Mucosa of descending colon (tissue), 3 donors: ENCODE results near the gene DGLUCY. TPM values are rescaled to one million over a fixed set of nuclear protein-coding genes. Genes with fewer than 3 reads are reported as not detected.
A peak's percentile ranks its signal among the peaks of the same experiment; 100 is the strongest.

Experiments
- ATAC-seq: fragments of 200-7000 bp; cut with Tn5 transposase; one replicate; pipeline ENCODE4 v1.9.1; 2020; ENCODE audit warnings: mild to moderate bottlenecking, moderate library complexity
- DNase-seq, 3 donors: peaks; one replicate each; pipeline ENCODE4 v3.0.0-alpha.2; 2020
- H3K36me3 ChIP-seq: fragments of 200-600 bp; one replicate; pipeline ENCODE4 v1.8.0; 2021; ENCODE audit warnings: low read depth, mild to moderate bottlenecking
- H3K4me1 ChIP-seq: fragments of 200-600 bp; one replicate; pipeline ENCODE4 v1.8.0; 2021; ENCODE audit warnings: low read depth, mild to moderate bottlenecking
- H3K4me3 ChIP-seq: fragments of 200-600 bp; one replicate; pipeline ENCODE4 v1.8.0; 2021; ENCODE audit warnings: mild to moderate bottlenecking
- H3K9me3 ChIP-seq: fragments of 200-600 bp; one replicate; pipeline ENCODE4 v1.8.0; 2021; ENCODE audit warnings: mild to moderate bottlenecking
- intact Hi-C, 2 donors: fragments of 100-400 bp; cut with DNase I in 1 of 2; cut with micrococcal nuclease in 1 of 2; formaldehyde crosslinking; loops; one replicate each; pipeline versions ENCODE4 v1.11.0 to v1.11.1; 2022; cut with DNase I, micrococcal nuclease
- total RNA-seq, 3 donors: library from RNA; stranded (reverse); fragmentation: NEBNext Ultra II Directional in 2 of 3; extraction: Animal tissue kit (Norgen Biotek cat#: 25700) in 2 of 3; gene quantifications; one replicate each; pipeline versions ENCODE4 v1.2.1 to v1.2.4, GENCODE V29; 2021 to 2023
- TF ChIP-seq, protein P1 (sequence below): fragments of 200-600 bp; IDR thresholded peaks from one replicate; pipeline ENCODE4 v1.8.0; 2022; ENCODE audit warnings: antibody characterized with exemption, mild to moderate bottlenecking
- donor health status: DM: no; HTN: no; CAD: no; lungs with moderate emphysema.
- donor health status: DM: no; HTN: no; CAD: no.
- donor health status: DM: no; HTN: yes; CAD: no.

DGLUCY gene
- total RNA-seq, 3 donors from 2014 or later = 94.0 to 149 (median 114) TPM

DNA sequence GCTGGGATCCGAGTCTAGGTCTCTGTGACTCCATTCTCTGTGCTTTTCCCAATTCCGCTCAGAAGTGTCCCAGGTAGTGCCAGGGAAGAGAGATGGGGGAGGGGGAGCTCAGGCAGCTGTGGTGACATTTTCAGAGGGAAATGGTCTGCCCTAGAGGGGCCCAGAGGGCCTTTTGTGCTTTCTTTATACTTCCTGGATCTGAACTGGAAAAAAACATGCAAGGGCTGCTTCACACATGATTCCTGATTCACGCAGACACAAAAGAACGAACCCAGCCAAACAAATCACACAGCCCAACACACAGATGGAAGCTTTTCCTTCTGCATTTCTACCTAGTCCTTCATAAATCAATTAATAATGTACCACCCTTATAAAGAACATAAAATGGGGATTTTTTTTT lies 104.1 kb downstream of the DGLUCY start:
- DNase-seq = no peak
- H3K36me3 ChIP-seq = peaks cover 11% of the 10 kb centered on the region
- no peak for ATAC-seq
- H3K4me3 ChIP-seq = no peak overlapping the region
- intact Hi-C loops = no loop called here
- H3K4me1 ChIP-seq = no peaks in the 10 kb centered on the region
- no peaks in the 10 kb centered on the region for H3K9me3 ChIP-seq
- TF ChIP-seq, protein P1, sequence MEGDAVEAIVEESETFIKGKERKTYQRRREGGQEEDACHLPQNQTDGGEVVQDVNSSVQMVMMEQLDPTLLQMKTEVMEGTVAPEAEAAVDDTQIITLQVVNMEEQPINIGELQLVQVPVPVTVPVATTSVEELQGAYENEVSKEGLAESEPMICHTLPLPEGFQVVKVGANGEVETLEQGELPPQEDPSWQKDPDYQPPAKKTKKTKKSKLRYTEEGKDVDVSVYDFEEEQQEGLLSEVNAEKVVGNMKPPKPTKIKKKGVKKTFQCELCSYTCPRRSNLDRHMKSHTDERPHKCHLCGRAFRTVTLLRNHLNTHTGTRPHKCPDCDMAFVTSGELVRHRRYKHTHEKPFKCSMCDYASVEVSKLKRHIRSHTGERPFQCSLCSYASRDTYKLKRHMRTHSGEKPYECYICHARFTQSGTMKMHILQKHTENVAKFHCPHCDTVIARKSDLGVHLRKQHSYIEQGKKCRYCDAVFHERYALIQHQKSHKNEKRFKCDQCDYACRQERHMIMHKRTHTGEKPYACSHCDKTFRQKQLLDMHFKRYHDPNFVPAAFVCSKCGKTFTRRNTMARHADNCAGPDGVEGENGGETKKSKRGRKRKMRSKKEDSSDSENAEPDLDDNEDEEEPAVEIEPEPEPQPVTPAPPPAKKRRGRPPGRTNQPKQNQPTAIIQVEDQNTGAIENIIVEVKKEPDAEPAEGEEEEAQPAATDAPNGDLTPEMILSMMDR = no peak

DNA sequence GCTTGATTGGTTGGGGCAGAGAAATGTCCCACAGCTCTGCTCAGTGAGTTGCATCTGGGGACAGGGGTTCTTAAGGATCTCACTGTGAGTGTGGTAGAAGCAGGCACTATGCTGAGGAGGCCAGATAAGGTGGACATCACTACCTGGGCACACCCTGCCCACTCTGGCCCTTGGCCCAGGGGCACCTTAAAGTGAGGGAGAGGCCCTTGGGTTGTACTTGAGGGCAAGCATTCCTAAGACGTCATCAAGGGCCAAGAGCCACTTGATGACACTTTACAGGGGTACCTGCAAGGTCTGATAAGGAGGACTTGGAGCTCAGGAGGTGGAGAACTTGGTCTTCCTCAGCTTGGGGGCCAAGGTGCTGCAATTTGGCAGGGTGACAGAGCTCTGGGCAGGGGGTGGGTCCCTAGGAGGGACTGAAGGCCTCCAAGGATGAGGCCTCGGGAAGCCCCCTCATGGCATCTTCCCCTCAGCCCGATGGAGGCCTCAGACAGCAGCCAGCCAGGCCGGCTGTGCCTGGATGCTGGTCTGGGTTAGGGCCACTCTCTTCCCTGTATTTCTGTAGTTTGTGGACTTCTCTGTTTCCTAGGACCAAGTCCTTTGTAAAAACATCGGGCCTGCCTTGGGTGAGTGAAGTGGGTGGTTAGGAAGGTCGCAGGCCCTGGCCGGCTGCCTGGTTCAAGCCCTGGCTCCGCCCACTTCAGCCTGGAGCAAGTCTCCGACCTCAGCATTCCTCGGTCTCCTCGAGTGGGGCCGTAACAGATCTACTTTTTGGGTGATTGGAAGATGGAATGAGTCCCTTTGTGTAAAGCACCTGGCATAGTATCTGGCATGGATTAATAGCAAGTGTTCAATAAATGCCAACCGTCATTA lies 105.9 kb downstream of the DGLUCY start:
- H3K36me3 ChIP-seq = peaks cover 11% of the 10 kb centered on the region
- no peaks in the 10 kb centered on the region for H3K9me3 ChIP-seq
- H3K4me1 ChIP-seq = no peaks in the 10 kb centered on the region
- DNase-seq = no peak
- H3K4me3 ChIP-seq = no peak overlapping the region
- TF ChIP-seq, protein P1 = no peak
- no peak for ATAC-seq
- intact Hi-C loops = no loop called here

DNA sequence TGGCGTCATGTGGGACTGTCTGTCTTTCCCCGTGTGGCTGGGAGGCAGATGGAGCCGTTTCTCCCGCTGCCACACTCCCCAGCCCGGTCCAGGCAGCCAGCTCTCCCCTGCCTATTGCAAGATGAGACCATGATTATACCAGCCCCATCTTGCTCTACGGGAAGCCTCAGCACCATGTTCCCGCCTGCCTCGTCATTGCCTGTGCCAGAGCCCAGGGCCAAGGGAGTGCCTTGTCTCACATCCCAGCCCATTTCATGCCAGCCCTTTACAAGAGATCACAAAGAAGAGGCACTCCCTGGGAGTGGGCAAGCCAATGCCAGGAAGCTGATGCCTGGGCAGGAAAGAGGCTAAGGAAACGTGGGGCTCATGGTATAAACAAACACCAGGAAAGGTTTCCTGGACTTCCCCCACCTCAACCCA lies 106.7 kb downstream of the DGLUCY start:
- Histone ChIP-seq H3K9me3 (no peaks in the 10 kb centered on the region), H3K4me3 (no peak overlapping the region), H3K36me3 (peaks cover 8% of the 10 kb centered on the region), H3K4me1 (no peaks in the 10 kb centered on the region)
- TF ChIP-seq, protein P1 = no peak
- intact Hi-C loops = no loop called here
- ATAC-seq = no peak
- no peak for DNase-seq

DNA sequence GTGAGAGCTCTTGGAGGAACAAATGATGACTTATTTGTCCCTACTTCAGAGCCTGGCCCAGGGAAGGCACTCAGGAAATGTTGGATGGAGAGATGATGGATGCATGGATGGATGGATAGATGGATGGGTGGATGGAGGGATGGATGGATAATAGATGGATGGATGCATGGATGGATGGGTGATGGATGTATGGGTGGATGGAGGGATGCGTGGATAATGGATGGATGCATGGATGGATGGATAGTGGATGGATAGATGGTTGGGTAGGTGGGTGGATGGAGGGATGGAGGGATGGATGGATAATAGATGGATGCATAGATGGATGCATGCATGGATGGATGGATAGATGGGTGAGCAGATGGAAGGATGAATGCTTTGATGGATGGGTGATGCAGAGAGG lies 107.4 kb downstream of the DGLUCY start:
- DNase-seq (no peak), ATAC-seq (no peak)
- H3K4me3 ChIP-seq = no peak overlapping the region
- no peaks in the 10 kb centered on the region for H3K9me3 ChIP-seq
- H3K4me1 ChIP-seq = no peaks in the 10 kb centered on the region
- TF ChIP-seq, protein P1 = no peak
- H3K36me3 ChIP-seq = peaks cover 4% of the 10 kb centered on the region
- intact Hi-C loops = no loop called here

DNA sequence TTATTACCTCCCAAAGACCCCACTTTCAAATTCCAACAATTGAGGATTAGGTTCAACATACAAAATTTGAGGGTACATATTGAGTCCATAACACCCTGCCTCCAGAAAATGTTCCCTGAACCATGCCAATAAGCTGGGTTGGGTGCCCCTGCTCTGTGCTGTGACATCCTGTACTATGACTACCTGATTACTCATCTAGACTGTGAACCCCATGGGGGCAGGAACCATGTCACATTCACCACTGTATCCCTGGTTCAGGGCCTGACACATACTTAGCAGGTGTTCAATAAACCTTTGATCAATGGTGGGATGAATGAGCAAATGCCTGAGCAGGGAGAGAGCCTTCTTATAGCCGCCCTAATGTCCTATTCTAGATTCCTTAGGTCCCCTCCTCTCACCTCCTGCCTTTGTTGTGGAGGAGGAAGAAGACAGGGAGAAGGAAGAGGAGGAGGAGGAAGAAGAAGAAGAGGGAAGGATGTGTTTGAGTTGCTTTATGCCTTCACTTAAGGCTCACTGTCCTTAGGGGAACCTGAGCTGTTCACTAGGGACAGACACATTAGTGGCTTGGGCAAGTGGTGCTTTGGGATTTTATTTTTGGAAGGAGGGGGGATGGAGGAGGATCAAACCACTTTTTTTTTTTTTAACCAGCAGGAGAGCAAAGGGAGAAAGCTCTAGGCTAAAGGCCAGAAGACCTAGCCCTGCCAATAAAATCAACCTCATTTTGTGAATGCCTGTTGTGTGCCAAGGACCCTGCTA lies 109.3 kb downstream of the DGLUCY start:
- TF ChIP-seq, protein P1 = no peak
- intact Hi-C loops = no loop called here
- Histone ChIP-seq H3K4me1 (no peaks in the 10 kb centered on the region), H3K9me3 (no peaks in the 10 kb centered on the region), H3K4me3 (no peak overlapping the region), H3K36me3 (no peaks in the 10 kb centered on the region)
- ATAC-seq (peak; percentile 57), DNase-seq (no peak)
